K562 (cell line): ENCODE results near the gene AIFM3. TPM values are rescaled to one million over a fixed set of nuclear protein-coding genes. Genes with fewer than 3 reads are reported as not detected.
A peak's percentile ranks its signal among the peaks of the same experiment; 100 is the strongest.

Experiments used
- ATAC-seq: fragments of 200-7000 bp; cut with Tn5 transposase; 3 replicates; pipeline ENCODE4 v1.9.1; 2020; ENCODE audit warnings: moderate library complexity
- BruUV-seq: library from RNA; stranded (reverse); fragments of 400-500 nt; replicated peaks from 2 replicates; lab custom pipeline; 2021; lab: Mats Ljungman, UMichigan
- CTCF ChIA-PET: fragments of 300-600 bp; formaldehyde crosslinking; extraction: SDS; loops from one replicate; lab custom pipeline; 2021; ENCODE audit warnings: low intra/inter-chr PET ratio; lab: Yijun Ruan, JAX
- POLR2A ChIA-PET: fragments of 300-600, 350-650 bp; sonication (Branson Sonifier 250); formaldehyde crosslinking; extraction: SDS; loops from one replicate; lab custom pipeline; 2021; ENCODE audit warnings: antibody characterized with exemption, inconsistent platforms; lab: Yijun Ruan, JAX
- DNase-seq, 4 experiments: peaks; one replicate each; pipeline versions ENCODE4 v3.0.0 to v3.0.0-alpha.2; 2011 to 2018; ENCODE audit warnings: low spot score in 3 of 4, mixed read lengths in 3 of 4; ENCODE audit errors: extremely low read depth in 1 of 4
- FAIRE-seq: peaks from 2 replicates; lab custom pipeline; 2011; peaks lifted over from hg19 to GRCh38; lab: Jason Lieb, UNC
- H2AFZ ChIP-seq: 2 replicates; pipeline ENCODE4 v1.6.0; 2011; ENCODE audit warnings: low read depth, low read length, control low read depth, inconsistent platforms
- H3K27ac ChIP-seq: fragments of 200-600 bp; 3 replicates; pipeline ENCODE4 v1.8.0; 2011; ENCODE audit warnings: low read depth, mild to moderate bottlenecking, control low read depth, inconsistent platforms, low read length, moderate library complexity, mixed read lengths; ENCODE audit errors: extremely low read depth
- H3K27me3 ChIP-seq, 2 experiments: fragments of 300-600 bp in 1 of 2; 2 replicates in 1 of 2; 3 replicates in 1 of 2; pipeline versions ENCODE4 v1.6.0 to v1.8.0; 2011; ENCODE audit warnings: inconsistent platforms in 2 of 2, low read length in 2 of 2, mild to moderate bottlenecking in 1 of 2, mixed read lengths in 1 of 2, moderate library complexity in 1 of 2; ENCODE audit not compliant: control insufficient read depth in 2 of 2, insufficient read depth in 2 of 2
- H3K36me3 ChIP-seq: fragments of 300-600 bp; 3 replicates; pipeline ENCODE4 v1.8.0; 2011; ENCODE audit warnings: mild to moderate bottlenecking, low read length, inconsistent platforms; ENCODE audit not compliant: control insufficient read depth, insufficient read depth
- H3K4me1 ChIP-seq, 2 experiments: fragments of 200-600 bp in 1 of 2; replicated peaks in 1 of 2; 2 replicates in 1 of 2; 3 replicates in 1 of 2; pipeline versions ENCODE4 v1.5.1 to v1.8.0; 2011; ENCODE audit warnings: inconsistent platforms in 2 of 2, low read length in 2 of 2, mild to moderate bottlenecking in 1 of 2, mixed read lengths in 1 of 2, moderate library complexity in 1 of 2; ENCODE audit not compliant: control insufficient read depth in 2 of 2, insufficient read depth in 2 of 2
- H3K4me2 ChIP-seq: 2 replicates; pipeline ENCODE4 v1.6.1; 2011; ENCODE audit warnings: low read length, control low read depth, inconsistent platforms, mixed read lengths; ENCODE audit not compliant: insufficient read depth
- H3K4me3 ChIP-seq: fragments of 200-600 bp; sonication (generic), shearing (Covaris generic); 2 replicates; pipeline ENCODE4 v1.5.1; 2016; ENCODE audit warnings: control low read depth, inconsistent platforms
- H3K79me2 ChIP-seq: fragments of 200-600 bp; 3 replicates; pipeline ENCODE4 v1.8.0; 2011; ENCODE audit warnings: low read length, inconsistent platforms; ENCODE audit not compliant: control insufficient read depth, insufficient read depth
- H3K9ac ChIP-seq, 2 experiments: 2 replicates each; pipeline versions ENCODE4 v1.6.0 to v1.6.1; 2011; ENCODE audit warnings: low read depth in 2 of 2, low read length in 2 of 2, control low read depth in 1 of 2, inconsistent platforms in 1 of 2, mild to moderate bottlenecking in 1 of 2, mixed read lengths in 1 of 2; ENCODE audit not compliant: insufficient read depth in 1 of 2
- H3K9me1 ChIP-seq: one replicate; pipeline ENCODE4 v1.6.0; 2011; ENCODE audit warnings: inconsistent platforms, mild to moderate bottlenecking, low read length, moderate library complexity; ENCODE audit not compliant: control insufficient read depth, insufficient read depth
- H3K9me3 ChIP-seq: replicated peaks from 2 replicates; pipeline ENCODE4 v1.5.1; 2011; ENCODE audit warnings: low read depth, low read length, inconsistent platforms; ENCODE audit not compliant: control insufficient read depth, insufficient read depth
- H4K20me1 ChIP-seq: replicated peaks from 2 replicates; pipeline ENCODE4 v1.6.1; 2011; ENCODE audit warnings: low read length, inconsistent platforms, mixed read lengths; ENCODE audit not compliant: control insufficient read depth, insufficient read depth
- CCAR2 ChIP-seq: fragments of 200-400 bp; formaldehyde crosslinking; IDR thresholded peaks from 2 replicates; pipeline ENCODE4 v1.6.1; 2017; ENCODE audit warnings: mild to moderate bottlenecking, low read depth, low read length
- E2F1 ChIP-seq: sonication (generic); formaldehyde crosslinking; IDR thresholded peaks from 2 replicates; pipeline ENCODE4 v1.8.1; 2023; ENCODE audit warnings: mild to moderate bottlenecking, missing genetic modification reagents, moderate library complexity
- EHMT2 ChIP-seq: fragments of 450-650 bp; IDR thresholded peaks from 2 replicates; pipeline ENCODE4 v1.6.1; 2018; ENCODE audit warnings: antibody characterized with exemption
- ID3 ChIP-seq, 2 experiments: fragments of 250-450 bp in 1 of 2; fragments of 450-650 bp in 1 of 2; sonication (Bioruptor Pico) in 1 of 2; IDR thresholded peaks; 2 replicates each; pipeline versions ENCODE4 v1.6.1 to v1.8.0; 2016 to 2021; ENCODE audit warnings: mild to moderate bottlenecking in 2 of 2, moderate library complexity in 2 of 2, missing compliant biosample characterization in 1 of 2, missing genetic modification characterization in 1 of 2
- KLF1 ChIP-seq: fragments of 450-650 bp; IDR thresholded peaks from 2 replicates; pipeline ENCODE4 v1.6.1; 2016; ENCODE audit warnings: missing genetic modification characterization, missing compliant biosample characterization
- KLF13 ChIP-seq: fragments of 450-650 bp; IDR thresholded peaks from 2 replicates; pipeline ENCODE4 v1.6.1; 2016; ENCODE audit warnings: missing genetic modification characterization, low read depth, mild to moderate bottlenecking, missing compliant biosample characterization, moderate library complexity, borderline replicate concordance
- MYBL2 ChIP-seq, 2 experiments: fragments of 450-650 bp in 1 of 2; sonication (generic) in 1 of 2; formaldehyde crosslinking in 1 of 2; IDR thresholded peaks; 2 replicates each; pipeline versions ENCODE4 v1.6.1 to v1.8.1; 2017 to 2022; ENCODE audit warnings: borderline replicate concordance in 1 of 2, inconsistent platforms in 1 of 2, low read depth in 1 of 2, mild to moderate bottlenecking in 1 of 2, missing genetic modification reagents in 1 of 2, moderate library complexity in 1 of 2
- PHB ChIP-seq: fragments of 250-450 bp; sonication (Bioruptor Pico); IDR thresholded peaks from 2 replicates; pipeline ENCODE4 v1.5.0; 2021
- PPARD ChIP-seq: fragments of 250-450 bp; sonication (Bioruptor Pico); IDR thresholded peaks from 2 replicates; pipeline ENCODE4 v1.8.0; 2022; ENCODE audit warnings: inconsistent platforms, mild to moderate bottlenecking, moderate library complexity
- SMAD1 ChIP-seq: fragments of 150-350 bp; IDR thresholded peaks from 2 replicates; pipeline ENCODE4 v1.6.1; 2014; ENCODE audit warnings: low read length, low read depth; ENCODE audit not compliant: partially characterized antibody
- SMARCA5 ChIP-seq: fragments of 450-650 bp; IDR thresholded peaks from 2 replicates; pipeline ENCODE4 v1.6.1; 2016
- SRSF1 ChIP-seq: fragments of 200-400 bp; formaldehyde crosslinking; IDR thresholded peaks from 2 replicates; pipeline ENCODE4 v1.6.1; 2017; ENCODE audit warnings: mild to moderate bottlenecking, low read depth, low read length, moderate library complexity
- U2AF1 ChIP-seq: fragments of 200-400 bp; formaldehyde crosslinking; optimal IDR thresholded peaks from 2 replicates; pipeline ENCODE3; 2017; ENCODE audit warnings: mild to moderate bottlenecking, low read depth, low read length, moderate library complexity
- XRCC3 ChIP-seq: fragments of 450-650 bp; IDR thresholded peaks from 2 replicates; pipeline ENCODE4 v1.6.1; 2017; ENCODE audit warnings: mild to moderate bottlenecking, moderate library complexity
- ZNF165 ChIP-seq: fragments of 250-450 bp; sonication (Bioruptor Pico); IDR thresholded peaks from 2 replicates; pipeline ENCODE4 v1.4.0; 2020; ENCODE audit warnings: borderline replicate concordance
- ZNF212 ChIP-seq: fragments of 450-650 bp; formaldehyde crosslinking; IDR thresholded peaks from 2 replicates; pipeline ENCODE4 v1.4.0; 2020; ENCODE audit warnings: mild to moderate bottlenecking
- ZNF584 ChIP-seq: fragments of 200-800 bp; sonication (Bioruptor generic); IDR thresholded peaks from 2 replicates; pipeline ENCODE4 v1.6.1; 2016; ENCODE audit warnings: low read depth, mild to moderate bottlenecking, missing genetic modification characterization, missing compliant biosample characterization
- ZNF695 ChIP-seq: fragments of 450-650 bp; formaldehyde crosslinking; IDR thresholded peaks from 2 replicates; pipeline ENCODE4 v1.4.0; 2020; ENCODE audit warnings: mild to moderate bottlenecking, moderate library complexity
- ZNF79 ChIP-seq: fragments of 250-450 bp; sonication (Bioruptor Pico); IDR thresholded peaks from 2 replicates; pipeline ENCODE4 v1.4.0; 2020; ENCODE audit warnings: low read depth, mild to moderate bottlenecking, moderate library complexity
- WGBS: fragments of 100-300 bp; shearing (Covaris generic); methylation state at CpG from one replicate; pipeline ENCODE4 v1.1.6; 2016; ENCODE audit warnings: low coverage, mixed read lengths; ENCODE audit not compliant: insufficient coverage; ENCODE audit errors: missing lambda C conversion rate; 5-methylcytosine and 5-hydroxymethylcytosine counted together
- in situ Hi-C: fragments of 300-500 bp; cut with MboI; formaldehyde crosslinking; loops from 4 replicates; pipeline ENCODE4 v1.15.0; 2018; ENCODE audit warnings: inconsistent platforms, mixed read lengths
- intact Hi-C: fragments of 100-400 bp; cut with micrococcal nuclease; formaldehyde crosslinking; loops from 2 replicates; pipeline ENCODE4 v1.14.2; 2022
- polyA plus RNA-seq, 8 experiments: library from polyadenylated mRNA; depleted of rRNA in 4 of 8; stranded (reverse) in 5 of 8; unstranded in 3 of 8; fragments of >200 nt; fragmentation: Nextera tagmentation in 2 of 8; fragmentation: Illumina TruSeq in 1 of 8; extraction: Ambion mirVana in 2 of 8; extraction: Trizol in 1 of 8; gene quantifications; 2 replicates each; pipeline versions ENCODE4 v1.2.1 to v1.2.3, GENCODE V29; 2011 to 2014; ENCODE audit warnings: inconsistent platforms in 1 of 8, missing spikeins in 1 of 8
- total RNA-seq, 7 experiments: library from RNA; depleted of rRNA in 6 of 7; stranded (reverse); fragments of >200 nt in 6 of 7; fragmentation: Illumina TruSeq in 2 of 7; extraction: Trizol in 2 of 7; gene quantifications; 2 replicates each; pipeline versions ENCODE4 v1.2.1 to v1.2.3, GENCODE V29; 2011 to 2021; ENCODE audit warnings: low replicate concordance in 1 of 7

AIFM3 gene
- total and polyA plus RNA-seq, 9 of the 15 experiments (the other 6 are each of a cell fraction or from before 2014, with no cell fraction given) = 0.03 to 0.20 (median 0.07) TPM; not detected in 1

GRCh38 chr22:20982563-20982882 lies 15.5 kb downstream of the AIFM3 start (continued):
- no peak for TF ChIP-seq CCAR2
- 0 out of 2 replicates have a peak, but pooled peaks have one; percentile 64 for TF ChIP-seq ZNF212 (CRISPR knock-in tag)
- TF ChIP-seq KLF1 (tag) = no peak

- CTCF ChIA-PET = interaction anchor here (1.3 kb wide), 1 partner anchor 19 kb away, joined by 4 read pairs; the partner anchor contains the start of gene THAP7
- BruUV-seq = no TSS peak
- TF ChIP-seq ZNF165 (CRISPR knock-in tag) (peak; percentile 84), ZNF584 (CRISPR knock-in tag) (no peak), ZNF79 (CRISPR knock-in tag) (no peak), ZNF695 (CRISPR knock-in tag) (0 out of 2 replicates have a peak, but pooled peaks have one; percentile 17), ID3 (CRISPR knock-in tag; IDR thresholded peaks at IDR 0.05) (no peak), ID3 (tag; IDR thresholded peaks at IDR 0.05) (0 out of 2 replicates have a peak, but pooled peaks have one; percentile 1), U2AF1 (no peak), EHMT2 (no peak), KLF13 (tag) (0 out of 2 replicates have a peak, but pooled peaks have one; percentile 29), SRSF1 (no peak), PPARD (0 out of 2 replicates have a peak, but pooled peaks have one; percentile 11), E2F1 (peak; percentile 27; the same call in 1 of the 2 replicates), SMAD1 (peak; percentile 6), SMARCA5 (no peak), MYBL2 (IDR thresholded peaks at IDR 0.05; ENCODE audit: low read depth) (no peak), MYBL2 (CRISPR knock-in tag; IDR thresholded peaks at IDR 0.05; ENCODE audit: borderline replicate concordance) (no peak), XRCC3 (no peak), PHB (CRISPR knock-in tag) (0 out of 2 replicates have a peak, but pooled peaks have one; percentile 8)
These were observed 16.2 kb downstream of the AIFM3 start for GRCh38 chr22:20983081-20983771.

More at GRCh38 chr22:20983081-20983771, 16.2 kb downstream of the AIFM3 start:
- in situ Hi-C loops (no loop called here), intact Hi-C loops (loop anchor here (5.0 kb wide), 2 partner anchors 51 to 206 kb away; no protein-coding TSS in a partner anchor)
- peak overlapping the region; percentile 85 to 97 for H3K9ac ChIP-seq
- 67% methylated on average over 5 of the region's 5 CpGs for WGBS
- H3K36me3 ChIP-seq = peaks cover 47% of the 10 kb centered on the region
- DNase-seq = no peak
- POLR2A ChIA-PET = interaction anchor here (1.2 to 64.4 kb wide), 9 partner anchors 12 to 177 kb away, joined by 4 to 1556 read pairs (median 11); partner anchors contain the start of genes CRKL, P2RX6, SLC7A4 and THAP7
- H3K9me3 ChIP-seq = peaks cover 9% of the 10 kb centered on the region
- H3K27ac ChIP-seq = no peak overlapping the region; the same call in 2 of the 3 replicates
- H2AFZ ChIP-seq = peak overlapping the region; percentile 99
- H3K4me1 ChIP-seq = peaks cover 19 to 53% of the 10 kb centered on the region in 2 experiments
- FAIRE-seq = peak; percentile 29
- H3K4me3 ChIP-seq = peak overlapping the region; percentile 54
- H4K20me1 ChIP-seq = no peaks in the 10 kb centered on the region
- H3K4me2 ChIP-seq = peak overlapping the region; percentile 92
- peaks cover 13% of the 10 kb centered on the region for H3K9me1 ChIP-seq
- no peaks in the 10 kb centered on the region for H3K27me3 ChIP-seq
- peaks cover 23% of the 10 kb centered on the region for H3K79me2 ChIP-seq
- no peak for ATAC-seq
